GM19193 (cell line): ENCODE data around the gene TMEM52.

ENCODE experiments used
- POLR2A ChIP-seq: IDR thresholded peaks from 4 replicates; pipeline ENCODE4 v1.6.1; 2011; ENCODE audit not compliant: insufficient read depth, insufficient read length; ENCODE audit errors: extremely low read depth

TMEM52 gene

GRCh38 chr1:1939296-1940122, 20.4 kb upstream of the TMEM52 start:
- TF ChIP-seq POLR2A: no peak

GRCh38 chr1:1938613-1939295, 19.7 kb upstream of the TMEM52 start:
- no peak for TF ChIP-seq POLR2A

GRCh38 chr1:1938276-1938573, 19.1 kb upstream of the TMEM52 start:
- TF ChIP-seq POLR2A: no peak

GRCh38 chr1:1937549-1938275, 18.6 kb upstream of the TMEM52 start:
- no peak for TF ChIP-seq POLR2A

- no peak for TF ChIP-seq POLR2A
Observed at GRCh38 chr1:1937061-1937460, 18.0 kb upstream of the TMEM52 start.

- no peak for TF ChIP-seq POLR2A
Observed at GRCh38 chr1:1929639-1930545, 10.8 kb upstream of the TMEM52 start.

GRCh38 chr1:1929102-1929638, 10.1 kb upstream of the TMEM52 start:
- no peak for TF ChIP-seq POLR2A

GRCh38 chr1:1928231-1929101, 9.4 kb upstream of the TMEM52 start:
- TF ChIP-seq POLR2A: no peak

GRCh38 chr1:1927751-1928150, 8.7 kb upstream of the TMEM52 start:
- TF ChIP-seq POLR2A: no peak

GRCh38 chr1:1926886-1927660, 8.0 kb upstream of the TMEM52 start:
- no peak for TF ChIP-seq POLR2A

- TF ChIP-seq POLR2A: no peak
Observed at GRCh38 chr1:1926346-1926811, 7.3 kb upstream of the TMEM52 start.

- TF ChIP-seq POLR2A: no peak
Observed at GRCh38 chr1:1925437-1926345, 6.6 kb upstream of the TMEM52 start.
